C4-2B (cell line): Measurements from ENCODE around the gene BABAM2.
"Not testable (repeated sequence)": the region's sequence is repeated elsewhere in the genome, so short reads cannot be mapped to it uniquely, and the experiment has no call there.

Experiments used
- H3K27ac ChIP-seq: fragments of 450-650 bp; 2 replicates; pipeline ENCODE4 v1.5.1; 2017
- ZFX ChIP-seq: fragments of 450-650 bp; IDR thresholded peaks from 2 replicates; pipeline ENCODE4 v1.6.1; 2017
- TF ChIP-seq, protein P1 (sequence below): fragments of 450-650 bp; conservative IDR thresholded peaks from 2 replicates; pipeline ENCODE4 v1.5.1; 2017; ENCODE audit warnings: mild to moderate bottlenecking

Gene BABAM2

DNA sequence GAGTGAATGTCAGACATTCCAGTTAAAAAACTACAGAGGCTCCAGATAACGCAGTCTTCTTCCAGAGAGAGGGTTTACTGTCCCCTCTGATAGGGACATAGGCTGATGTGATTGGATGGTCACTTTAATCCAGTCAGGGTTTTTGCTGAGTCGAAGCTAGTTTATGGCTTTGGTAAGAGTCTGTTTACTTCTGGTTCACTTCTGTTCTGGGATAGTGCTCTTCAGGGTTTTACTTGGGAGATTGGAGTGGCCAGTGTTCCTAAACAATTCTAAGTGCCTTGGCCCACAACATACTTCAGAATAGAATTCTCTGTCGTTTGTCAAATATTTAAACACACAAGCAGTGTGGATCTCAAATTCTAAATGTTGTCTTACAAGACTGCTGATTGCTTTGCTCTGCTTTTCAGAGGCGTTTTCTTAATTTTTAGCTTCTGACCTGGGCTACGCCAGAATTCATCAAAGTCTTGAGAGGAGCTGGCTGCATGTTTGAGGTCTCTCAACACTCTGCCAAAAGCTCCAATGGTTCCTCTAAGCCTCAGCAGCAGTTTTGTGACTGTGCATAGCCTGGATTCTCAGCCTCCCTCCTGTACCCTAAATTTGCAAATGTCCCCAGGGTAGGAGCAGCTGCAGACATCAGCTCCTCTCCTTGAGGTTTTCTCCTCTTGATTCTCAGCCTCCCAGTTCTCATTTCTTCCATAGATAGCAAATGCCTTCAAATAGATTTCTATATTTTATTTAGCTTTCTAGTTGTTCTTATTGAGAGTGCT lies 105.8 kb downstream of the BABAM2 start:
- no peak overlapping the region for H3K27ac ChIP-seq
- TF ChIP-seq, protein P1, sequence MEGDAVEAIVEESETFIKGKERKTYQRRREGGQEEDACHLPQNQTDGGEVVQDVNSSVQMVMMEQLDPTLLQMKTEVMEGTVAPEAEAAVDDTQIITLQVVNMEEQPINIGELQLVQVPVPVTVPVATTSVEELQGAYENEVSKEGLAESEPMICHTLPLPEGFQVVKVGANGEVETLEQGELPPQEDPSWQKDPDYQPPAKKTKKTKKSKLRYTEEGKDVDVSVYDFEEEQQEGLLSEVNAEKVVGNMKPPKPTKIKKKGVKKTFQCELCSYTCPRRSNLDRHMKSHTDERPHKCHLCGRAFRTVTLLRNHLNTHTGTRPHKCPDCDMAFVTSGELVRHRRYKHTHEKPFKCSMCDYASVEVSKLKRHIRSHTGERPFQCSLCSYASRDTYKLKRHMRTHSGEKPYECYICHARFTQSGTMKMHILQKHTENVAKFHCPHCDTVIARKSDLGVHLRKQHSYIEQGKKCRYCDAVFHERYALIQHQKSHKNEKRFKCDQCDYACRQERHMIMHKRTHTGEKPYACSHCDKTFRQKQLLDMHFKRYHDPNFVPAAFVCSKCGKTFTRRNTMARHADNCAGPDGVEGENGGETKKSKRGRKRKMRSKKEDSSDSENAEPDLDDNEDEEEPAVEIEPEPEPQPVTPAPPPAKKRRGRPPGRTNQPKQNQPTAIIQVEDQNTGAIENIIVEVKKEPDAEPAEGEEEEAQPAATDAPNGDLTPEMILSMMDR = no peak
- TF ChIP-seq ZFX = no peak

DNA sequence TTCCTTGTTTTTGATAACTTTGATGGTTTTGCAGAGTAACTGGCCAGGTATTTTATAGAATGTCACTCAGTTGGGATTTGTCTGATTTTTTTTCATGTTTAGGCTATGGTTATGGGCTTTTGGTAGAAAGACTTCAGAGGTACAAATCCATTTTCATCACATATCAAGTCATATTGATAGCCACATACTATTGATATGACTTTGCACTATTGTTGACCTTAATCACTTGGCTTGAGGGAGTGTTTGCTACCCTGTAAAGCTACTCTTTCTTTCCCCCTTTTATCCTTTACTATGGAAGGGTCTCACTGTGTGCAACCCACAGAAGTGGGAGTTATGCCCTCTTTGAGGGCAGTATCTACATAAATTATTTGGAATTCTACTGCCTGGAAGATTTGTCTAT lies 109.8 kb downstream of the BABAM2 start:
- TF ChIP-seq, protein P1 = no peak
- TF ChIP-seq ZFX = no peak
- no peak overlapping the region for H3K27ac ChIP-seq

DNA sequence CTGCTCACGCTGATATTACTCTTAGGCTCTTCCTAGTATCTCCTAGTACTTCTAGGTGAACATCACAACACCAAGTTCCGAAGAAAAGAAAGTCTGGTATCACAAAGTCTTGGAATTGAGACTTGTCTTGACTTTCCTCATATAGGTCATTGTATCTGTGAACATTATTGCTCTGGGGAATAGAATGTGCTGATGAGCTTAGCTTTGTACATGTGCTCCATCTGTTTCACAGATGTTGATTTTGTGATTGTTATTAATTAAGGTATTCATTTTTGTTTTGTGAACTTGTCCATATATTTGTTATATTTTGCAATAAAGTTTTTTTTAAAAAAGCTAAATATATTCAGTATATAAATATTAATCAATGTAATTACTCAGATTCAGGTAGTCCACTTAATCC lies 111.7 kb downstream of the BABAM2 start:
- no peak for TF ChIP-seq ZFX
- TF ChIP-seq, protein P1 = no peak
- H3K27ac ChIP-seq = no peak overlapping the region

DNA sequence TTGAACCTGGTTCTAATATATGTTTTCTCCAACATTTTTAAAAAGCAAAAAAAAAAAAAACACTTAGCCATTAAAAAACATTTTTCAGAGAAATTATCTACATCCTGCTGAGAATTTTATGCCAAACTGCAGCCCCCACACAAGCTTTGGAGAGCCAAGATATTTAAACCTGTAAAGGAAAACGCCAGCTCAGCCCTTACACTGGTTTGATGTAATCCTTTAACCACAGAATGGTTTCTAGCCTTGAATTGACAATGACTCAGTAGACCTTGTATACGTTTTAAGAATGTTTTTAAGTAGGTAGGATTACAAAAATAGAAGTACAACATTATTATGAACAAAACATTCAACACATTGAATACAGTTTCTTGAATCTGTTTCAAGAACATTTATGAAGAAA lies 113.6 kb downstream of the BABAM2 start:
- no peak for TF ChIP-seq ZFX
- TF ChIP-seq, protein P1 = no peak
- no peak overlapping the region for H3K27ac ChIP-seq

DNA sequence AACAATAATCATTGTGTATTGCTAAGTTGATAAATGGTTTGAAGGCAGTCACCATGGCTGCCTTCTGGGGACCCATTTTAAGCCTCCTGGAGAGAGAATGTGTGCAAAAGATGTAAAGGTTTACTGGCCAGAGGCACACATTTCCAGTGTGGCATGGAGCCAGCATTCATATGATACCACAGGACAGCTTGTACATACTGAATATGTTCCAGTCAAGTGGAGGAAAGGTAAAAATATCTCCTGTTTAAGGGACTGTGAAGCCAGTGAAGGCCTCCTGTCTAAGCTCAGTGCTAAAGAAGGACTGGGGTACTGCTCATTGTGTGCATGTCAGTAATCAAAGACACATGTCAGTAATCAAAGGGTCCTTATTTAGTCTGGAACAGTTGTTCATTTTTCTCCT lies 119.2 kb downstream of the BABAM2 start:
- TF ChIP-seq, protein P1 = no peak
- TF ChIP-seq ZFX = no peak
- H3K27ac ChIP-seq = no peak overlapping the region

DNA sequence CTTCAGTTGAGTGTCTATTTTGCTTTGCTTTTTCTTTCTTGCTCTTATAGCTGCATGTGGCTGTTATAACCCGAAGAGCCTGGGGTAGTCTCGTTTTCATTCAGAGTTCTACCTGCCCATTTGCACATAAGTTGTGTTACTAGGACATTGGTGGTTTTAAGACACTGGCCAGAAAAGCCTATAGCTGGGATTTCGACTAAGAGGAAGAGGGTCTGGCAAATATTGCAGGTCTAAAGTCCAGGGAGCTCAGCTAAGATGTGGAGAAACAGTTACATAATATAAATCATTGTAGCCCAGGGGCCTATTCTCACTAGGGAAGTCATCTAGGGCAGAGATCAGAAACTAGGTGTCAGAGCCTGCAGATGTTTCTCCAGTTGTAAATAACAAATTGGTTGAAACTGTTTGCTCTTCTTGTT lies 120.8 kb downstream of the BABAM2 start:
- no peak overlapping the region for H3K27ac ChIP-seq
- TF ChIP-seq, protein P1 = no peak
- TF ChIP-seq ZFX = no peak

DNA sequence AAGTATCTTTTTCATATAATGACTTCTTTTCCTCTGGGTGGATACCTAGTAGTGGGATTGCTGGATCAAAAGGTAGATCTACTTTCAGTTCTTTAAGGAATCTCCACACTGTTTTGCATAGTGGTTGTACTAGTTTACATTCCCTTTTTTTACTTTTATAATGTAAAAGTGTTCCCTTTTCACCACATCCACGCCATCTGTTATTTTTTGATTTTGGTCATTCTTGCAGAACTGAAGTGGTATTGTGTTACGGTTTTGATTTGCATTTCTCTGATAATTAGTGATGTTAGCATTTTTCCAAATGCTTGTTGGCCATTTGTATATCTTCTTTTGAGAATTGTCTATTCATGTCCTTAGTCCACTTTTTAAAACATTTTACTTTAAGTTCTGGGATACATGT lies 127.9 kb downstream of the BABAM2 start:
- H3K27ac ChIP-seq = not testable (repeated sequence)

DNA sequence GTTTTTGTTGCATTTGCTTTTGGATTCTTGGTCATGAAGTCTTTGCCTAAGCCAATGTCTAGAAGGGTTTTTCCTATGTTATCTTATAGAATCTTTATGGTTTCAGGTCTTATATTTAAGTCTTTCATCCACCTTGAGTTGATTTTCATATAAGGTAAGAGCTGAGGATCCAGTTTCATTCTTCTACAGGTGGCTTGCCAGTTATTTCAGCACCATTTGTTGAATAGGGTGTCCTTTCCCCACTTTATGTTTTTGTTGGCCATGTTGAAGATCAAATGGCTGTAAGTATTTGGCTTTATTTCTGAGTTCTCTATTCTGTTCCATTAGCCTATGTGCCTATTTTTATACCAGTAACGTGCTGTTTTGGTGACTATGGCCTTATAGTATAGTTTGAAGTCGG lies 129.0 kb downstream of the BABAM2 start:
- H3K27ac ChIP-seq = not testable (repeated sequence)
